AML-193 (cell line): Measurements from ENCODE around the gene NECTIN1.

Source experiments
- DNase-seq, 2 experiments: peaks; one replicate each; lab custom pipeline; 2025; lab: John Stamatoyannopoulos, UW

The NECTIN1 gene

DNA sequence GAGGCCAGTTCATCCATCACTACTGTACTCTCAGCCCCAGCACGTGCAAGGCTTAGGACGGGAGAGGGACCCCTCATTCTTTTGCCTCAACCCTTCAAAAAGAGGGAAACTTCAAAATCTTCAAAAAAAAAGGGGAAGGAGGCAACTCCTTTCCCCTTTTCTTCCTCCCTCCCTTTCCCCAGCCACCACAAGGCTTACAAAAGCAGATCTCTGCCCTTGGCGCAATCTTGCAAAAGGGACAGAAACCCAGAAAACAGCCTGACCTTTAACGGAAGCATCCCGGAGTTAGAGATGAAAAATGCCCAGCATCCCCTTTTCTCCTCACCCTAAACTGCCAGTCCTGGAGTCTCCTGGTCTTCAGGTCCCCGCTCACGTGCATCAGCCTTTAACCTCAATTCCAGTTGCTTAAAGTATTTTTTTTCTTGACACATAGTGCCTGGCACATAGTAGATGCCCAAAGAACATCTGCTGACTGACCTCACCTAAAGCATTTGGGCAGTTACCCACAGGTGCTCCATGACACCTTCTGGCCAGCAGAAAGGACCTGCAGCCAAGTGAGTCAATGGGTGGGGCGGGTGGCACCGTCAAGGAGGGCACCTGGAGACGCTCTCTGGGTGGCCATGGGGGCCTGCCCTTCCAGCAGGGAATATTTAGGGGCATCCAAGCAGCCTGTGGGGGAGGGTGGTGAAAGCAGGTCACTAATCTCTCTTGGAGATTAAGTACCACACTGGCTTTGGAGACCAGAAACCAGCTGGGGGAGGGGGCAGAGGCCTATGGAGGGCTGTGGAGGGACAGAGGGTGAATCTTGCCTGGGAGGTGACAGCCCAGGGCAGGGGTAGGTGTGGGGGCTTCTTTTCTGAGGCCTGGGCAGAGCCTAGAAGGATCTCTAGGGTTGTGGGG is 16.3 kb downstream of the NECTIN1 start:
- peak; percentile 78 to 83 for DNase-seq

DNA sequence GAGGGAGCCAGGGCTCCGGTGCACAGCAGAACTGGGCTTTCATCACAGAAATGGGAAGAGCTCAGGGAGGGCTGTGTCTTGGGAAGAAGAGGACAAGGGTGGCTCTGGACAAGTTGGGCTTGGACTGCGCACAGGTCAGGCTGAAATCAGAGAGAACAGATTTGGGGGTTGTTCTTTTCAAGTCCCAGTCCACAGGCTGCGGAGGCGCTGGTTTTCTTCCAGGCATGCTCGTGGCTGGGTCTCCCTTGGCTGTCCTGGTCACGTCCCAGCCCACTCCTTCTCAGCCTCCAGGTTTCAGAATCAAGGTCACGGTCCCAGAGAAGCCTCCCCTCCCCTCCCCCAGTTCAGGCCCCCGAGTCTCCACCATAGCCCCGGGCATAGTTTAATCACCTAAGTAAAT is 17.0 kb downstream of the NECTIN1 start:
- no peak for DNase-seq

DNA sequence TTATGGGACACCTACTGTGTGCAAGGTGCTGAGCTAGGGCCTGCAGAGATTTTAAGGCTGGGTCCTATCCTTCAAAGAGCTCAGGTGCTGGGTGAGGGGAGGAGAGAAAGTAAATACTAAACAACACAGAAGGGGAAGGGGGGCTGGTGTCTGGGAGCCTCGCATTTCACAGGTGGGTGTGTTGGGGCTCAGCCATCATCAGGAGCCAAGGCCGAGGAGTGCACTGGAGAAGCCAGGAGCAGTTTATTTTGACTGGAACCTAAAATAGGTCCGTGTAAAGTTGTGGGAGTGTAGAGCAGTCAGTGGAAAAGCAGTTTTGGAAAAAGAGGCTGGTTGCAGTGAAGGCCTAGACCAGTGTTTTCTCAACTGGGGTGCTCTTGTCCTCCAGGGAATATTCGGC is 17.5 kb downstream of the NECTIN1 start:
- no peak for DNase-seq

DNA sequence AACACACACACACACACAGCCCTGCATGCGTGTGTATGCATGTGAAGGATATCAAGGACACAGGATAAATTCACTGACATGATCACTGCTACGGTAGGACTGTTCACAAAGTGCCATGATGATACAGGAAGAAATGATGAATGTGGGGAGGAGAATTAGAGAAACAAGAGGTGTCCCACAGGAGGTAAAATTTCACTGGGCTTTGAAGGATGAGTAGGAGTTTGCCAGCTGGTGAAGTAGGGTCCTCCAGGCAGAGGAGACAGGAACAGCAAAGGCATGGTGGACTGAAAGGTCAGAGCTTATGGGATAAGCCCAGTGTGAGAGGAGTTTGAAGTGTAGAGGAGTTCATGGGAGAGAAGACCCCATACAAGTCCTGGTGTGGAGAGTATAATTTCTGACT is 18.6 kb downstream of the NECTIN1 start:
- no peak for DNase-seq

DNA sequence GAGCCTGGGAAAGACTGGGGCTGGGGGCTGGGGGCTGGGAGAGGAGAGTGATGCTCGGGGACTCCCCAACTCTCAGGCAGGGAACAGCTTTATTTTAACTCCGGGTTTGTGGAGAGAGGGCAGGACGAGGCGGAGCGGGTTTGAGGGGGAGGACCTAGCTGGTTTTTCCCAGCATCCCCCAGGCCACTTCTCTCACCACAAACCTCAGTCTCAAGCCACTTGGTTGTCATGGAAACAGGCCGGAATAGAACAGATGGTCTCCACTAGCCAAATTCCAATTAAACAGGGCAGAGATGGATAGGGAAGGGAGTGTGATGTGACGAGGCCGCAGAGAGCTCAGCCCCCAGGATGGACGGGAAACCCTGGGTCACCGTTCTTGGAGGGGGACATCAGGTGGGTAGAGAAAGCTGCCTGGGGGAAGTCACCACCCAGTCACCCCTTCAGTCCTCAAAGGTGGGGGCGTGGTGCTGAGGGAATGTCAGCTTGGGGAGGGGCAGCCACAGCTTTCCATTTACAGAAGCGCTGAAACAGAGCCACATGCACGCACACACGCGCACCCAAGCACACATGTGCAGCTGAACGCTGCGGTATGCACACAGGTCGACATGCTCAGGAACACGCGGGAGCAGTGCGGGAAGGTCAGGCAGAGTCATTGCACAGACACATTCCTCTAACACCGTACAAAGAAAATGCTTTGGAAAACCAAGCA is 19.2 kb downstream of the NECTIN1 start:
- DNase-seq = no peak

DNA sequence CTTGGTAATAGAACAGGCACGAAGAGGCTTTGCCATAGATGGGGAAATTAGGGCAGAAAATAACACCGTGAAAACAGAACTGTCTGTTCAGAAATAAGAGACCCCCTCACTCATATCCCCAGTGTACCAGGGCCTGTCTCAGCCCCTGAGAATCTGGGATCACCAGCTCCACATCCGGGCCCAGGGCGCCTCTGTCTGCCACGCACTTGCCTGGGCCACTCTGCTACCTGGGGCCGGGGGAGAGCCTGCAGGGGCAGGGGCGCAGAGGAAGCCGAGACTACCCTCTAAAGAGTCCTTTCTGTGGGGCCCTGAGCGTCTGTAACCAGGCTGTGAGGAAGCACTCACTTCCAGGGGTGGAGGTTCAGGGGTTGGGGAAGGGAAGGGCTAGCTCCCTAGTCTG is 19.8 kb downstream of the NECTIN1 start:
- no peak for DNase-seq

DNA sequence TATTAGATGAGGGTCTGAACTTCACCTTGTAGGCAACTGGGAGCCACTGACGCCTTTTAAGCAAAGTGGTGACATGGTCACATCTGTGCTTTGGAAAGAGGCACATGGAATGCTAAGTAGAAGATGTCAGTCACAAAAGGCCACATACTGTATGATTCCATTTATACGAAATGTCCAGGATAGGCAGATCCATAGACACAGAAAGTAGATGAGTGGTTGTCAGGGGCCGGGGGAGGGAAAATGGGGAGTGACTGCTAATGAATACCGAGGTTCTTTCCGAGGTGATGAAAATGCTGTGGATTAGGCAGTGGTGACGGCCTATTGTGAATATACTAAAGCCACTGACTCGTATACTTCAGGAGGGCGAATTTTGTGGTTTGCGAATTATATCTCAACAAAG is 20.6 kb downstream of the NECTIN1 start:
- no peak for DNase-seq

DNA sequence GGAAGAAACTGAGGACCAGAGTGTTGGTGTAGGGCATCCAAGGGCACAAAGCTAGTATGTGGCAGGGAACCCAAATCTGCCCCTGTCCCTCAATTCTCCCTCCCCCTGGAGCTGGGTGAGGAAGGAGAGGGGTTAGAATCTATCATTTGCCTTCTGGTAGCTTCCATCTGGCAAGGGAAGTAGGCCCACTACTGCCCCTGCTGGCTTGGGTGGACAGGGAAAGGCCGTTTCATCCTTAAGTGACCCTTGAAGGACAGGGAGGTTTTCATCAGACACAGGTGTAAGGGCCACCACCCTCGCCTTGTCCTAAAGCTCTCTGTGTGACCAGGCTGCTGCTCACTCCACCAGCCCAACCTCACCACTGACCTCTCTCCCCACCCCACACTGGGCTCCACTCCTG is 22.1 kb downstream of the NECTIN1 start:
- DNase-seq = no peak

DNA sequence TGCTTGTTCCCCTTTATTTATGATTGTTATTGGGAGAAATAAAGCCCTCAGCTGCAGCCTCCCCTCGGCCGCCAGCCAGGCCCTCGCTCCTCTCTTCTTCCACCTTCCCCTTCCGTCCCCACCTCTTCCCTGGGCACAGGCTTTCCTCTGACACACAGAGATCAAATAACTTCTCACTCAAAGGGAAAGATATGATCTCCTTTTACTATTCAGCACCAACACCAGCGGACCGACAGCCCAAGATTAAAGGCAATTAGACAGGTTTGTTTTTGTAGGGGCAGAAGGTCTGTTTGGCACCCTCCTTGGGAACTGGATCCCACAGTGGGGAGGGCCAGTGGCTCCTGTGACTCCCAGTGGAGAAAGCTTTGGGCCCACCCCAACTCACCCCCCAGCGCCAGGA is 23.0 kb downstream of the NECTIN1 start:
- no peak for DNase-seq

DNA sequence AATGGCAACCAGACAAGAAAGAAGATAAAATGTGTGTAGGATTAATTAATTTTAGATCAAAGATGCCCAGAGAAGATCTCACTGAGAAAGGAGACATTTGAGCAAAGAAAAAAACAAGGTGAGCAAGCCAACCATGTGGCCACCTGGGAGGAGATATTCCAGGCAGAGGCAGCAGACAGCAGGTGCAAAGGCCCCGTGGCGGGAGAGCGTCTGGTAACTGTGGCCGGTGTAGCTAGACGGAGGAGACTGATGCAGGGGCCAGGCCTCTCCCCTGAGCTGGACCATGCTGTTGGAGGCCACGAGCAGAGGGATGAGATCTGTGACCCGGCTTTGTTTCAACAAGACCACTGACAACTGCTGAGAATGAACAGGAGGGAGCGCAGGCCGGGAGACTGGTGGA is 23.6 kb downstream of the NECTIN1 start:
- DNase-seq = no peak

DNA sequence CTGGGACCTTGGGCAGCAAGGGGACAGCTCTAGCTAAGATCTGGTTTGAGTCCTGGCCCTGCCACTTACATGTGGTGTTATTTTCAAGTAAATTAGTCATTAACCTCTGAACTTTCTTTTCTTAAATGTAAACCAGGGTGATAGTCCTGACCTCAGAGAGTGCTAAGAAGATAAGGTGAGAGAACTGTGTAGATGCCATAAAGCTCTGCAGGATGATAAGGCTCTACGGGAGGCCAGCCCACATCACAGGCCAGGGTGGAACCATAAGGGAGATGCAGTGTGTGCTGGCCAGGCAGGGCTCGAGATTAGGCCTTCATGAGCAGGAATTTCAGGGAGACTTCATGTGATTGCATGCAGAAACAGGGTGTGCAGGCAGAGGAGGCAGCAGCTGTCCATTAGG is 24.2 kb downstream of the NECTIN1 start:
- DNase-seq = no peak

DNA sequence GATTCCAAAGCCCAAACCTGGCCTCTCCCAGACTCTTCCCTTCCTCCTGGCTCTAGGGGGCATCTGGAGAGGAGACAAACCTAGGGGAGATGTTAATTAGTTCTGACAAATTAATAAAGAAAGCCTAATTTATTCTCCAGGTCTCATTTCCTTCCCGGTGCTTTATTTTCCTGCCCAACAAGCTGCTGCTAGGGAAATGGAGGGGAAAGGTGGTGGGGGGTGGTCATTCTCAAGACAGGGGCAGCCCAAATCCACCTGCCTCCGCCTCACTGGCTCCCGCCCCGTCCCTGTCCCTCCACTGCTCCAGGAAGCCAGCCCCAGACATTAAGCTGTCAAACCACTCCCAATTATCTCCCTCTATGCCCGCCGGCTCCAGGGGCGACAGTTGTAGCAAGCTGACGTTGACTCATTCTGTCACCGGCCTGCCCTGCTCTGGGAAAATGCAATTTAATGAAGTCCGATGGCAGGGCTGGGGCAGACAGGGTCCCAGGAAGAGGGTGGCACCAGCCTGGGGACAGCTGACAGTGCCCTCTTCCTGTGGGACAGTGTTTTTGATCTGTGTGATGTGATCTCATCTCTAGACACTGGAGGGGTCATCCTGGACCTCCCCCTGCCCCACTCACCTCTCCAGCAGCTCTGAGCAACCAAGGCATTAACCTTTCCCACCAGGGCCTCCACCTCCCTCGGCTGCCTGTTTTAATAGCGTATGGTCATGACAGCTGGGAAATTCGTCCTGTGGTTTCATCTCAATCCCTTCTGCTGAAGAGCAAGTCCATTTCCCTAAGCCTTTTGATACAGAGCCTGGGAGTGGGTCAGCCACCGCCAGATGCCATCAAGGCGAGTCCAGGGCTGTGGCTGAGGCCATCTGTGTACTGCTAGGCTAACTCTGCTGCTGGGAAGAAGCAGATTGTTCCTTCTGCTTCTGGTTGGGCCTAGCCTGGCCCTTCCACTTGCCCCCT is 27.1 kb downstream of the NECTIN1 start:
- DNase-seq = no peak

DNA sequence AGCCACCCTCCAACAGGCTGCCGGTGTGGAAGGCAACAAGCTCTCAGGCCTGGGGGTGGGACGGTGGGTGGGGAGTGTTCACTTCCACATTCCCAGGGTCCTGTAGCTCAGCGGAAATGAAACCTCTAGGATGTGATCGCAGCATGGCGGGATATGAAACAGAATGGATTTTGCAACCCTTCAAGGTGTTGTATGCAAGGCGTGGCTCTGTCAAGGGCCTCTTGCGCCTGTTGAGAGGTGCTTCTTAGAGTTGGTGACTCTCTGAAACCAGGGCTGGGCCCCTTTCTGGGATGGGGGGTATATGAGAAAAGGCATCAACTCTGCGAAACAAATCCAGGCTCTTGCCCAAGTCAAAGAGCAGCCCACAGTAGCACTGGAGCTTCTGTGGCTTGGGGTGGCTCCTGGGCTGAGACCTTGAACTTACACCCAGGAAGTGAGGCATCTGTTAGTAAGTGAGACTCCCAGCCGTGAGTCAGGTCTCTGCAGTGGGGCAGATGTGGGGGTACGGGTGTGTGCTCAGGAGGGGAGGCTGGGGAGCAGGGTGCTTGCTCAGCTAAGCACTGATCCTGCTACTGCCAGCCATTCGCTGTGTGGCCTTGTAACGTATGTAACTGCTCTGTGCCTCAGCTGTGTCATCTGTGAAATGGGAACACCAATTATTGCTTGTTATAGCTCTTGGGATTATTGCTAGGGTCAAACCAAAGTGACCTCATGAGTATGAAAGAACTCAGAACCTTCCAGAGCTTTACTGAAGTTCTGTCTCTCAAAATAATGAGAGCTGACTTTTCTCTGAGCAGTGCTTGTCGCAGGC is 28.3 kb downstream of the NECTIN1 start:
- no peak for DNase-seq

DNA sequence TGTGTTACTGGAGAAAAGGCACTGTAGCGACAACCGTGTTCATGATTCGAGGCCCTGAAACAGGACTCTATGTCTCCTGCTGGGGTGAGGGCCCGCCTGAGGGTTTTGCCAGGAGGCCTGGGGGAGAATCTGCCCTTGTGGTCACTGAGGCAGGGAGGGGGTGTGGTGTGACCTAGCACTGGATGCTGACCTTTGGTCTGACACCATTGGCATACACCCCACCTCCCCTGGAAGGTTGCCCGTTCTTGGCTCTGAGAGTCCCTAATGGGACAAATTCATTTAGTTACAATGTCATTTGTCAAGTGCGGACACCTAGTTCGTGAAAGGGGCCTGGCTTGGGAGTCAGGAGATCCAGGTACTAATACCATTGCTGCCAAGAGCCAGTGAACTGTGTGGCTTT is 29.0 kb downstream of the NECTIN1 start:
- DNase-seq = no peak

DNA sequence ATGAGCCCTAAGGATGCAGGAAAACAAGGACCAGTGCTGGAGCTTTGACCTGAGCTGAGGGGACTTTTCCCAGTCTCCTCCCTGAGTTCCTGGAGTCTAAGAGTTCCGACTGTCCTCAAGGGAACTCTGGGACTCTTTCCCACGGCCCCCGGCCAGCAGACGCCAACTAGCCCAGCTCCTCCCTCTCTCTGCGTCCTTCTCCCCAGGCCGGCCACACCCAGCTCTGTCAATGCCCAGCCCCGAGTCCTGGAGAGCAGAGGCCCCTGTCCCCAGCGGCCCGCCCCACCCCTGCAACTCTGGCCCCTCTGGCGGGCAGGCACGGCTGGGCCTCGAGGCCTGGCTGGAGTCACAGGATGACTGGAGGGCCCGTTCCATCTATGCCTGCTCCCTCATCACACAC is 29.8 kb downstream of the NECTIN1 start:
- DNase-seq = no peak

DNA sequence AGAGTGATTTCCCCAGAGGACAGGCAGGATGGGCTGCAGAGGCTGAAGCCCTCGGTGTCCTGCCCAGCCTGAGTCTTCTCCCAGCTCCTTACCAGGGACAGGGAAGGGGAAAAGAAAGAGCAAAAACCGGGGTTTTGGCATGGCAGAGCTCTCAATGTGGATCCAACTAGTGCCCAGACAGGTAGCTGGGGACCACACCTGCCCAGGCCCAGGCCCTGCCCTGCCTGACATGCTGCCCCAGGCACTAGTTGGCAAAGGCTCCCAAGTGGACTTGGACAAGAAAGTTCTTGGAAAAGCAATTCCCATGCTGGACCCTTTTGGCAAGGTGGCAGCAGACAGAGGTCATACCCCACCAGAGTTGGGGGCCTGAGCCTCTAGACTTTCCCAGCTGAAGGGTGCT is 31.1 kb downstream of the NECTIN1 start:
- DNase-seq = no peak

DNA sequence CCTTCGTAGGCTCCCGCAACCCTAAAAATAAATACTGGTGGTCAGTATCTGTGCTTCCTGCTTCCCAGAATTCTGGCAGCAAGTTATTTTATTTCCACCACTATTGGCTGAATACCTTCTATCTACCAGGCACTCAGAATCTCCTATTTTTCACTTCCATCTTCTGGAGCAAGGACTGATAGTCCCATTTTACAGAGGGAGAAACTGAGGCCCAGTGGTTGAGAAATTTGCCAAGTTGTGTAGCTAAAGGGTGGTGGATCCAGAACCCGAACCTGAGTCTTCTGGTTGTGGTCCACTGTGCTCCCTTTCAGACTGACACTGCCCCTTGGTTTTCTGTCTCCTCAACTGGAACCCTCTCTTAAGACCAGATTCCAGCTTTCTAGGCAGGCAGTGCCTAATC is 31.6 kb downstream of the NECTIN1 start:
- no peak for DNase-seq

DNA sequence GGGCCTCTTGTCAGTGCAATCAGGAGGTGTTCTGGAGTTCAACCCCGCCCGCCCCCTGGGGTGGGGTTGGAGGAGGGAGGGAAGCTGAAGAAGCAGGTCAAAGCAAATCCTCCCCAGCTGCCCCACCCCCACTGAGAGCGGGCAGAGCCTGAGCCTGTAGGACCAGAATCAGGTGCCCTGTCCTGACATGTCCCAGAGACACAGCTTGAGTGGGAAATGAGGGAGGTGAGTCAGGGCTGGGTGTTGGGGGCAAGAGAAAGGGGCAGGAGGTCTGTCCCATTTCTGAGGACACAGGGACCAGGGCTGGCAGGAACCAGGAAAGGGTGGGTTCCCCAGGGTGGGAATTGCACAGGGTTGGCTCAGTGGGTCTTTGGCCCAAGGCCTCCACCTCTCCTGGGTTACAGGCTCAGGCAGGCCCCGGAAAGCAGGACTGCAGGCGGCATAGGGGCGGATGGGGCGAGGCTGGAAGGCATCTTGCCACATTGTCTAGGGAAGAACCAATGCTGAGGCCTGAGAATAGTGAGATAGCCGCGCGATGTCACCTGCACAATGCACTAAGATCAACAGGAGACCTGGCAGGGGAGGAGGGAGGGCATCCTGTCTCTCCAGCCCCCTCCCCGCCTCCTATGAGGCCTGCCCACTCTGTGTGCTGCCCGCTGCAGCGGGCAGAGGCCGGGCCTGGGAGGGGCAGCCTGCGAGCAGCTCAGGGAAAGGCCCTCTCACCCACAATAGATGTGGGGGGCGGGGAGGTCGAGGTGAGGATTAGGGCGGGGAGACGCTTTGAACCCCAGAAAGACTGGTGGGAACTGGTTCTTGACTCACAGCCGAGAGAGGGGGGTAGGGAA is 32.4 kb downstream of the NECTIN1 start:
- DNase-seq = no peak

DNA sequence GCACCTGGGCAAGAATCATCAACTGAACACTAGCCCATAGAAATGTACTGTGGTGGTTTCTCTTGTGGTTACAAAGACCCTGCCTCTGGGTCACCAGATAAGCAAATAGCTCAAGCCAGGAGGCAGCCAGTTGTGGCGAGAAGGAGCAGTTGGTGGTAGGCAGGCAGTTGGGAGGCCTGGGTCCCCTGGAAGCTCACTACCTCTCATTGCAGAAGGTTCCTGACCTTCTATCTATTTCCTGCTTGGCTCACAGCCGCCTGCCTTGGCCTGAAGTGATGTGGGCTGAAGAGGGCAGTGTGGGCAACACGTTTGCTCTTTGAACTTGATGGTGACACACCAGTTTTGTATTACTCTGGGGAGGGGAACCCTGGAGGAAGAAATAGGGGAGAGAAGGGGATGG is 34.7 kb downstream of the NECTIN1 start:
- DNase-seq = peak; percentile 84 to 90

DNA sequence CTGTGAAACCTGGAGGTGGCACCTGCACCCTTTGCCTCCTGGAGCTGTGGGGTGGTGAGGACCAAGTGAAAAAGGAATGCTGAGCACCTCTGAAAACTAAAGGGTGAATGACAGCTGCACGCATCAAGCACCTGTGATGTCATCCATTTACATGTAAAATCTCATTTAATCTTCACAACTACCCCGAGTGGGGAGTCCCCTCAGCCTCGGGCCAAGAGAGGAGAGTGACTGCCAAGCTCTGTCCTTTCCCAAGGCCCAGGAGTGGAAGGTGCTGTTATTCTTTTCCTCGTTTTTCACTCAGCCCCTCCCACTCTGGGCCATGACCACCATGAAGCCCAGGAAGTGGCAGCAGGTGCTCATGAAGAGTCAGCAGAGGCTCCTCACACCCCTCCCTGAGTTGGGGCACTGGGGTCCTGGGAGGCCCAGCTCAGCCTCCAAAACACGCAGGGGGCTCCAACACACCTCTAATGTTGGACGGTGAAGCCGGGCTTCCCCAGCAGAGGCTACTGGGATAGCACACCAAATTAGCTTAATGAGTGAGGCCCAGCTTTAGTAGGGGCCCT is 35.7 kb downstream of the NECTIN1 start:
- no peak for DNase-seq

DNA sequence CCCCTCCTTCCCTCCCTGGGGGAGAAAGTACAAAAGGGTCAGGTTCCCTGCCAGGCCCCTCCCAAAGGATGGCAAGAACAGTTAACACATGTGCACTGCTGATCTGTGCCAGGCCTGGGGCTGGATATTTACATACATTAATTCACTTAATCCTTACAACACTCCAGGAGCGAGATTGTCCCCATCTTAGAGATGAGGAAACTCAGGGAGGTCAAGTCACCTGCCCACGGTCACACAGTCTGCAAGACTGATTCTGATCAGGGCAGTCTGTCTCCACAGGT is 36.5 kb downstream of the NECTIN1 start:
- no peak for DNase-seq
